ENCODE data around the gene NXPH4.

Gene NXPH4

DNA sequence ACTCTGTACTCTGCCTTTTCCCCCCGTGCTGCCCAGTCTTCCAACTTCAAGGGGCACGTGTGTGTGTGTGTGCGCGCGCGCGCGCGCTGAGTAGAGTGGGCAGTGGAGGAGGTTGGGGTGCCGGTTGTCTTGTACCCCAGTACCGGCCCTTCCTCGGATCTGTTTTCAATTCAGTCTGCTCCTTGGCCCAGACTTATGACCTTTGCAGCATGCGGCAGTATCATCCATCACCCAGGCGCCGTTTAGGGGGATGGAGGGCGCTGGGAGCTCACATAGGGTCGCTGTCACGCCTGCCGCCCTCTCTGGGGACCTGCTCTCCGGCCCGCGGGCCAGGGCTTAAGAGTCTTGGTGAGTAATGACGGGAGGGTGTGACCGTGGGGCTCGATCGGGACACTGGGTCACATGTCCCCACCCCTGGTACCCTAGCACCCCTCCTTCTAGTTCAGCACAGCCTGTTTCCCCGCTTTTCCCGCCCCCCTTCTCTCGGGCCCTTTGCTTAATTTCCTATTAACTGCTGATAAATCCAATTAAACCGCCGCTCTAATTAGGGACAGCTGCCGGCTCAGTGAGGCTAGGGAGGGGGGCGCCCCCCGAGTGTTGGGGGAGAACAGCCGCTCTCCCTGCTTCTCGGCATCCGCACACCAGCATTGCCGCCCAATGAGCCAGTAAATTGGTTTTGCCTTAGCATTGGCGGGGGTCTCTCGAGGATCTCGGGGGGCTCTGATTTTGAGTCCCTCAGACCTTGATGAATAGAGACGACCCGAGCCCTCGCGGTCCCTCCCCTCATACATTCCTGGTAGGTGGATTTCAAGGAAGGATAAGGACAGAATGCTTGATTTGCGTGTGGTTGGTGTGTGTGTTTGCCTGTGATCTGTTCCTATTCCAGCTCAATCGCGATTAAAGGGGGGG, 25.1 kb downstream of the NXPH4 start:
- H3K9ac ChIP-seq (ENCODE audit: low read depth in 1 of 2, low read length in 2 of 2): no peak overlapping the region
- no peak overlapping the region for H3K27ac ChIP-seq (ENCODE audit: low read depth in 2 of 2, low read length in 2 of 2)
- no peaks in the 10 kb centered on the region for H3K36me3 ChIP-seq (ENCODE audit: control insufficient read depth in 2 of 2, insufficient read depth in 2 of 2, low read length in 2 of 2)
- H3K4me1 ChIP-seq (ENCODE audit: control insufficient read depth in 2 of 2, insufficient read depth in 2 of 2, low read length in 2 of 2): peaks cover 36 to 52% of the 10 kb centered on the region in 2 donors
- peaks cover 42 to 47% of the 10 kb centered on the region in 2 donors for H3K27me3 ChIP-seq (ENCODE audit: control insufficient read depth in 2 of 2, insufficient read depth in 2 of 2, low read length in 2 of 2)
- H3K4me3 ChIP-seq (ENCODE audit: low read length in 2 of 2): peak overlapping the region in 1 of 2 donors; percentile 26
- no peaks in the 10 kb centered on the region for H3K9me3 ChIP-seq (ENCODE audit: control insufficient read depth in 2 of 2, low read length in 2 of 2)

DNA sequence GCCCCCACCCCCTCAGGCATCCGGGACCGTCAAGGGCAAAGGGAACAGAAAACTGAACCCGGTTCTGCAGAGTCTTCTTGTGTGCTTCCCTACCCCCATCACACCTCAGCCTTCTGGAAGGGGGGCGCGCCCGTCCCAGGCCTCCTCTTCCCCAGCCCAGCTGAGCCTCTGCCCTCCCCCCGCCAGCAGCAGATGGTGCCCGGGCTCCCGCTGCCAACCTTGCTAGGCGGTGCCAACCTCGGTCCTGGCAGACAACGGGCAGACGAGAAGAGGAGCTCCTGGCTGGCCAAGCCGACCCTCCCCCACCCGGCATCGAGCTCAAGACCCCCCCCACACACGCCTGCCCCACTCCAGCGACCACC, 25.7 kb downstream of the NXPH4 start:
- Histone ChIP-seq H3K9me3 (ENCODE audit: control insufficient read depth in 2 of 2, low read length in 2 of 2) (no peaks in the 10 kb centered on the region), H3K36me3 (ENCODE audit: control insufficient read depth in 2 of 2, insufficient read depth in 2 of 2, low read length in 2 of 2) (no peaks in the 10 kb centered on the region), H3K27ac (ENCODE audit: low read depth in 2 of 2, low read length in 2 of 2) (no peak overlapping the region), H3K27me3 (ENCODE audit: control insufficient read depth in 2 of 2, insufficient read depth in 2 of 2, low read length in 2 of 2) (peaks cover 35 to 43% of the 10 kb centered on the region in 2 donors), H3K4me1 (ENCODE audit: control insufficient read depth in 2 of 2, insufficient read depth in 2 of 2, low read length in 2 of 2) (peaks cover 36 to 52% of the 10 kb centered on the region in 2 donors), H3K4me3 (ENCODE audit: low read length in 2 of 2) (peak overlapping the region; percentile 45 to 55), H3K9ac (ENCODE audit: low read depth in 1 of 2, low read length in 2 of 2) (no peak overlapping the region)

DNA sequence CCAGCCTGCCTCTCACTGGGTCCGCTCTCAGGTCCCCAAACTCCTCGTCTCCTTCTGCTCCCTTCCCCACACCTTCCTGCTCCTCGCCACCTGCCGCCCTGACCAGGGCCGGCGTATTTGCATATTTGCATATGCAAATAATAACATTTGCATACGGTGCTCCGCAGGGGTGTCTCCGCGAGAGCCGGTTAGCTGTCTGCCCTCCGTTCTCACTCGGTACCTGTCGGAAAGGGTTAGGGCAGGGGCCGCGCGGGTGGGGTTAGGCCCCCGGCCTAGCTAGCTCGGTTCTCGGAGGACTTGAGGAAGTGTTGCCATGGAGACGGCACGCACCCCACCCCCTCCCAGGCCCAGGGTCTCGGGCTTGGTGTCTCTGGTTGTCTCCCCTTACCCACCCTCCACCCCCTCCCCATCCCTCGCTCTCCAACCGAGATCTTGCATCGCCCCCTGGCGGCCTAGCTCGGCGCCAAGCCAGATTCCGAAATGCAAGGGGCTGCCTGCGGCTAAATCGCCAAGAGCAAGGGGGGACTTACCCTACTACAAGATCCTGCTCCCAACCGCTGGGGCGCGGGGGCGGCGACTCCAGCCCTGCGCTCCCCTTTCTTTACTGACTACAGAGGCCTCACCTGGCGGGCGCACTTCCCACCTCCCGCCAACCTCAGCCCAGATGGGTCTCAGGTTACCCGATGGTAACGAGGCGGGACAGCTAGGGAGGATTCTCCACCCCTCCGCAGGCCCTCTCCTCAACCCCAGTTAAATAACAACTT, 26.3 kb downstream of the NXPH4 start:
- Histone ChIP-seq H3K9ac (ENCODE audit: low read depth in 1 of 2, low read length in 2 of 2) (peak overlapping the region in 1 of 2 donors; percentile 41), H3K27me3 (ENCODE audit: control insufficient read depth in 2 of 2, insufficient read depth in 2 of 2, low read length in 2 of 2) (peaks cover 30 to 40% of the 10 kb centered on the region in 2 donors), H3K4me1 (ENCODE audit: control insufficient read depth in 2 of 2, insufficient read depth in 2 of 2, low read length in 2 of 2) (peaks cover 36 to 48% of the 10 kb centered on the region in 2 donors), H3K4me3 (ENCODE audit: low read length in 2 of 2) (peak overlapping the region; percentile 45 to 55), H3K36me3 (ENCODE audit: control insufficient read depth in 2 of 2, insufficient read depth in 2 of 2, low read length in 2 of 2) (no peaks in the 10 kb centered on the region), H3K27ac (ENCODE audit: low read depth in 2 of 2, low read length in 2 of 2) (no peak overlapping the region), H3K9me3 (ENCODE audit: control insufficient read depth in 2 of 2, low read length in 2 of 2) (no peaks in the 10 kb centered on the region)

DNA sequence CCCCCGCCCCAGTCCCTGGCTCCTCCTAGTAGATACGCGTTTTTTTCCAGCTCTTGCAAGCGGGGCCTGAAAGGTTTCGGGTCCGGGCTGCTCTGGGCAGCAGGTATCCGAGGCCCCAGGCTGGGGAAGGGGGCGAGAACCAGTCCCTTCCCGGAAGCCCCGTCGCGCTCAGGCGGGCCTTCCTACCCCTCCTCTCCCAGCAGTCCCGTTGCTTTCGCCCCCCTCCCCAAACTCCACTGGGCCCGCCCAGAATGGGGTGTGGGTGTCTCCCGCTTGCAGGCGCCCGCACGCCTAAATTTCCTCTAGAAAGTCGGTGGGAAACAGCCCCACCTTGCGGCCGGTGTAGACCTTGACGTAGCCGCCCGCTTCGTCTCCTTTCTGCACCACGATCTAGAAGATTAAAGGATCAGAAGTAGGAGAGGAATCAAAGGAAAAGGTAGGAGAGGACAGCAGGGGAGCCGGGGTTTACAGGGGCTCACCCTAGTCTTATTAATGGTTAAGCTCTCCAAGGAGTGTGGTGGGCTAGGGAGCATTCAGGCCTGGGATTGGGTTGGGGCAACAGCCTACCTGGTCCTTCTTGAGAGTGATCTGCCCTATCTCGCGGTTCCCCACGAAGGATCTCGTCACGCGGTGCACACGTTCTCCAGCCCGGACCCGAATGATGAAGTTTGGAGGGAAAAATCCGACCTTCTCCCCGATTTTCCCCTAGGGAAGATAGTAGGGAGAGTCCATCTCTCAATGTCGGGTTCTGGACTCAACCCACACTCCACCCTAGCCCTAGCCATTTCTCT, 27.1 kb downstream of the NXPH4 start:
- H3K4me1 ChIP-seq (ENCODE audit: control insufficient read depth in 2 of 2, insufficient read depth in 2 of 2, low read length in 2 of 2): peaks cover 31 to 40% of the 10 kb centered on the region in 2 donors
- peaks cover 22 to 38% of the 10 kb centered on the region in 2 donors for H3K27me3 ChIP-seq (ENCODE audit: control insufficient read depth in 2 of 2, insufficient read depth in 2 of 2, low read length in 2 of 2)
- no peaks in the 10 kb centered on the region for H3K36me3 ChIP-seq (ENCODE audit: control insufficient read depth in 2 of 2, insufficient read depth in 2 of 2, low read length in 2 of 2)
- H3K27ac ChIP-seq (ENCODE audit: low read depth in 2 of 2, low read length in 2 of 2): no peak overlapping the region
- peak overlapping the region; percentile 41 to 54 for H3K4me3 ChIP-seq (ENCODE audit: low read length in 2 of 2)
- no peak overlapping the region for H3K9ac ChIP-seq (ENCODE audit: low read depth in 1 of 2, low read length in 2 of 2)
- H3K9me3 ChIP-seq (ENCODE audit: control insufficient read depth in 2 of 2, low read length in 2 of 2): no peaks in the 10 kb centered on the region

DNA sequence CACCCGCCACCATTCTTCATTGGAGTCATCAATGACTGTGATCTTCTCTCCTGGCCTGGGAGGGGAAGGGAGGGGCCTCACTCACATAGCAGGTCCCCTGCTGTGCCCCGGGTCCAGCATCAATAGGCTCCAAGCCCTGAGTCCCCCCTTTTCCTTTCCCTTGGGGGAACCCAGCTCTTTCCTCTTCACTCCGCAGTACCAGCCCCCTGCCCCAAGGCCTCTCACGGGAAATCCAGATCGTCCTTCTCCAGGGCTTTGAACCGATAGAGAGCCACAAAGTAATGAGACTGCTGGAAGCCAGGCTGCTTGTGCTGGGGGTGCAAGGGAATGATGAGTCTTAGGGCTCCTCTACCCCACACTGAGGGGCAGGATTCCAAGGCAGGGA, 27.7 kb downstream of the NXPH4 start:
- Histone ChIP-seq H3K4me1 (ENCODE audit: control insufficient read depth in 2 of 2, insufficient read depth in 2 of 2, low read length in 2 of 2) (peaks cover 27 to 36% of the 10 kb centered on the region in 2 donors), H3K9me3 (ENCODE audit: control insufficient read depth in 2 of 2, low read length in 2 of 2) (no peaks in the 10 kb centered on the region), H3K9ac (ENCODE audit: low read depth in 1 of 2, low read length in 2 of 2) (no peak overlapping the region), H3K27ac (ENCODE audit: low read depth in 2 of 2, low read length in 2 of 2) (no peak overlapping the region), H3K36me3 (ENCODE audit: control insufficient read depth in 2 of 2, insufficient read depth in 2 of 2, low read length in 2 of 2) (no peaks in the 10 kb centered on the region), H3K4me3 (ENCODE audit: low read length in 2 of 2) (no peak overlapping the region), H3K27me3 (ENCODE audit: control insufficient read depth in 2 of 2, insufficient read depth in 2 of 2, low read length in 2 of 2) (peaks cover 22 to 36% of the 10 kb centered on the region in 2 donors)

DNA sequence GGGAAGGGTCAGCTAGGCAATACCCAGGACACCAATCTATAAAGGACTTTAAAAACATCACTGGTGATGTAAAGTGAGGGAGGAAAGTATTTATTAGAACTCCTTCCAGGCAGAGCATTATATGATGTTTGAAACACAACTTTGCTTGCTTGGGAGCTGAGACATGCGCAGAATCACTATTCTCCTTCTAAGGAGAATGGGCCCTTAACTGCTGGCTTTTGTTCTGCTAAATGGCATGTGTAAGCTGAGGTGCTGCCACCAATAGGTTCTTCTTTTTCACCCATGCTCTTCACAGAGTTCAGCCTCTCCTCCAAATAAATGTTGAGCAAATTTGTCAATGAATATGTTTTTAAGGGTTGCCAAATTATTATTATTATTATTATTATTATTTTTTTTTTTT, 30.4 kb downstream of the NXPH4 start:
- H3K4me1 ChIP-seq (ENCODE audit: control insufficient read depth in 2 of 2, insufficient read depth in 2 of 2, low read length in 2 of 2): peaks cover 8 to 11% of the 10 kb centered on the region in 2 donors
- H3K9me3 ChIP-seq (ENCODE audit: control insufficient read depth in 2 of 2, low read length in 2 of 2): no peaks in the 10 kb centered on the region
- no peak overlapping the region for H3K9ac ChIP-seq (ENCODE audit: low read depth in 1 of 2, low read length in 2 of 2)
- peaks cover 11 to 12% of the 10 kb centered on the region in 2 donors for H3K27me3 ChIP-seq (ENCODE audit: control insufficient read depth in 2 of 2, insufficient read depth in 2 of 2, low read length in 2 of 2)
- no peaks in the 10 kb centered on the region for H3K36me3 ChIP-seq (ENCODE audit: control insufficient read depth in 2 of 2, insufficient read depth in 2 of 2, low read length in 2 of 2)
- H3K4me3 ChIP-seq (ENCODE audit: low read length in 2 of 2): no peak overlapping the region
- H3K27ac ChIP-seq (ENCODE audit: low read depth in 2 of 2, low read length in 2 of 2): no peak overlapping the region

DNA sequence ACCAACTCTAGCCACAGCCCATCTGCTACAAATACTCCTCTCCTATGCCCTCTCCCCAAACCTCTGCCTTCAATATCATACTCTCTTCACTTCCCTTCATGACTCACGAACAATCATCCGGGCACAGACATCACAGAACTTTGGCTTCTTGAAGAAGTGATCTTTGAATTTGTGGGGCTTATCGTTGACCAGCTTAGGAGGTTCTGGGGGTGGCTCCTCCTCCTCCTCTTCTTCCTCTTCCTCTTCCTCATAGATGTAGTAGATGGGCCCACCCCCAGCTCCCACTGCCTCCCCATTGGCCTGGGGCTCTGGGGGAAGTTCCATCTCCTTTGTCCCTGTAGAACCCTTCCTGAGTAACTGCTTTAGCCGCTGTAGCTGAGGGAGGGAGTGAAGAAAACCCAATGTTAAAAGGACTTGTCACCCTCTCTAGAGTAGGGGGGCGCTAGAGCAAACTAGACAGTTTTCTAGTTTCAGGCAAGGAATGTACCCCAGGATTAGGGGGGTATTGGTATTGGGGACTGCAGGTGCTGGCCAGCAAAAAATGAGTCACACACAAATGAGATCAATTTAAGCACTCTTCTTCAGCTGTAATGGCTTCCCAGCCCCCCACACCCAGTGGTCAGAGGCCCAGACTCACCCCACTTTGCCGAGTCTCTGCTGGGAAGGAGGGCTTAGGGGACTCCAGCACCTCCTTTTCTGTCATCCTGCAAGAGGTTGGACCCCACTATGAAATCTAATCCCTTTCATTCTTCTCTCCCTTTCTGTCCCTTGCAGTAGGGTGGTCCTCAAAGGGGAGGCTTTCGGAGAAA, 32.5 kb downstream of the NXPH4 start:
- Histone ChIP-seq H3K9ac (ENCODE audit: low read depth in 1 of 2, low read length in 2 of 2) (no peak overlapping the region), H3K9me3 (ENCODE audit: control insufficient read depth in 2 of 2, low read length in 2 of 2) (no peaks in the 10 kb centered on the region), H3K4me3 (ENCODE audit: low read length in 2 of 2) (no peak overlapping the region), H3K36me3 (ENCODE audit: control insufficient read depth in 2 of 2, insufficient read depth in 2 of 2, low read length in 2 of 2) (peaks cover 0 to 2% of the 10 kb centered on the region in 2 donors), H3K27ac (ENCODE audit: low read depth in 2 of 2, low read length in 2 of 2) (no peak overlapping the region), H3K27me3 (ENCODE audit: control insufficient read depth in 2 of 2, insufficient read depth in 2 of 2, low read length in 2 of 2) (peaks cover 0 to 2% of the 10 kb centered on the region in 2 donors), H3K4me1 (ENCODE audit: control insufficient read depth in 2 of 2, insufficient read depth in 2 of 2, low read length in 2 of 2) (no peaks in the 10 kb centered on the region)

DNA sequence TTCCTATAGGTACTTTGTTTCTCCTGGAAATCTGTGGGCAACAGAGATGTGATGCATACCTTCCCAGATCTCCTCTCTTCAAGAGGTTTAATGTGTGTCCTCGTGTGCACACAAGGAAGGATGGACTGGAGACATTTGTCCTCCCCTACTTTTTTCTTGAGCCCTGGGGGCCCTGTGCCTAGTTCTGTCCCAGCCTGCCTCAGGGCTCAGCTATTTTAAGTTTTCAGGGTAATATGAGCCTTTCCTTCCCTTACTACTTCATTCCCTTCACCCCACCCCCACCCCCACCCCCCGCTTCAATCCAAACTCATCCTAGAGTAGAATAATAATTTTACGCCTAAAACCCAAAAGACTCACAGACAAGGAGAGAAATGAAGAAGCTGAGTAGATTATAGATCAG, 33.9 kb downstream of the NXPH4 start:
- Histone ChIP-seq H3K9me3 (ENCODE audit: control insufficient read depth in 2 of 2, low read length in 2 of 2) (no peaks in the 10 kb centered on the region), H3K27me3 (ENCODE audit: control insufficient read depth in 2 of 2, insufficient read depth in 2 of 2, low read length in 2 of 2) (no peaks in the 10 kb centered on the region), H3K4me3 (ENCODE audit: low read length in 2 of 2) (no peak overlapping the region), H3K27ac (ENCODE audit: low read depth in 2 of 2, low read length in 2 of 2) (no peak overlapping the region), H3K4me1 (ENCODE audit: control insufficient read depth in 2 of 2, insufficient read depth in 2 of 2, low read length in 2 of 2) (no peaks in the 10 kb centered on the region), H3K9ac (ENCODE audit: low read depth in 1 of 2, low read length in 2 of 2) (no peak overlapping the region), H3K36me3 (ENCODE audit: control insufficient read depth in 2 of 2, insufficient read depth in 2 of 2, low read length in 2 of 2) (peaks cover 6 to 10% of the 10 kb centered on the region in 2 donors)

DNA sequence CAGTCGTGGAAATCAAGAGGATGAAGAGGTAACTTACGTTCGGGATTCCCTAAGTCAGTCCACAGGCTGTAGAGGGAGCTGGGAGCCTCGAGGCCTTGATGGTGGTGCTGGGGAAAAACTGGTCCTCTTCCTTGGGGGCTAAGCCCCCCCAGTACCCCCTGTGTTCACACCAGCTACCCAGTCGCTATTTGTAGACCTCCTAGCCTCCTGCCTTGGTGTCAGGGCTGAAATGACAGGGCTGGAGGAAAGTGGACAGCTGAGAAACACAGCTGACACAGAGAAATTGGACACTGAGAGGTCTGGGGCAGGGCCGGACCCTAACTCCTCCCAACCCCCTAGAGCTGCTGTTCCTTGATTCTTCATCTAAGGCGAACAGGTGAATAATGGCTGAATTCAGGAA, 34.4 kb downstream of the NXPH4 start, which contains the start of gene STAC3:
TSS of gene STAC3 (minus strand) at position 232 of the 400 bp plus-strand sequence. CDS start 1,551 bp downstream, outside the sequence.
- Histone ChIP-seq H3K9me3 (ENCODE audit: control insufficient read depth in 2 of 2, low read length in 2 of 2) (no peaks in the 10 kb centered on the region), H3K27ac (ENCODE audit: low read depth in 2 of 2, low read length in 2 of 2) (no peak within 1 kb of the TSS), H3K4me1 (ENCODE audit: control insufficient read depth in 2 of 2, insufficient read depth in 2 of 2, low read length in 2 of 2) (no peaks in the 10 kb centered on the region), H3K4me3 (ENCODE audit: low read length in 2 of 2) (no peak within 1 kb of the TSS), H3K27me3 (ENCODE audit: control insufficient read depth in 2 of 2, insufficient read depth in 2 of 2, low read length in 2 of 2) (no peaks in the 10 kb centered on the region), H3K9ac (ENCODE audit: low read depth in 1 of 2, low read length in 2 of 2) (no peak within 1 kb of the TSS), H3K36me3 (ENCODE audit: control insufficient read depth in 2 of 2, insufficient read depth in 2 of 2, low read length in 2 of 2) (peaks cover 10 to 14% of the 10 kb centered on the region in 2 donors)
